OCI-LY7 (cell line): ENCODE data around the gene GLT8D2. TPM values are rescaled to one million over a fixed set of nuclear protein-coding genes. Genes with fewer than 3 reads are reported as not detected.

Source experiments
- BruUV-seq: library from RNA; stranded (reverse); fragments of 400-500 nt; replicated peaks from 2 replicates; lab custom pipeline; 2021; lab: Mats Ljungman, UMichigan
- CTCF ChIA-PET: fragments of 300-600 bp; sonication (Branson Sonifier 250); formaldehyde crosslinking; loops from one replicate; lab custom pipeline; 2022; ENCODE audit warnings: antibody characterized with exemption; ENCODE audit not compliant: unreplicated experiment; lab: Charles Lee
- POLR2A ChIA-PET: fragments of 300-600 bp; sonication (Branson Sonifier 250); formaldehyde crosslinking; loops from one replicate; lab custom pipeline; 2022; ENCODE audit warnings: antibody characterized with exemption; lab: Charles Lee
- DNase-seq: peaks from one replicate; pipeline ENCODE4 v3.0.0-alpha.2; 2015; ENCODE audit warnings: low spot score
- H2AFZ ChIP-seq: fragments of 200-600 bp; sonication (generic), shearing (Covaris generic); 2 replicates; pipeline ENCODE4 v1.6.1; 2014; ENCODE audit warnings: mild to moderate bottlenecking, antibody characterized with exemption, low read length, moderate library complexity
- H3K27ac ChIP-seq: fragments of 200-600 bp; sonication (generic); 2 replicates; pipeline ENCODE4 v1.5.1; 2014; ENCODE audit warnings: mixed run types, low read depth, mild to moderate bottlenecking, moderate library complexity, low read length, inconsistent platforms; ENCODE audit not compliant: poor library complexity, severe bottlenecking
- H3K36me3 ChIP-seq: fragments of 200-600 bp; sonication (generic); 2 replicates; pipeline ENCODE4 v1.6.1; 2014; ENCODE audit warnings: mild to moderate bottlenecking, antibody characterized with exemption, low read length, moderate library complexity, mixed read lengths; ENCODE audit not compliant: insufficient read depth
- H3K4me1 ChIP-seq: fragments of 200-600 bp; sonication (generic); 2 replicates; pipeline ENCODE4 v1.5.1; 2014; ENCODE audit warnings: mild to moderate bottlenecking, low read length; ENCODE audit not compliant: insufficient read depth, poor library complexity, severe bottlenecking
- H3K4me2 ChIP-seq: fragments of 200-600 bp; sonication (generic); 2 replicates; pipeline ENCODE4 v1.6.1; 2014; ENCODE audit warnings: mild to moderate bottlenecking, low read length
- H3K4me3 ChIP-seq: fragments of 200-600 bp; sonication (generic); 2 replicates; pipeline ENCODE4 v1.5.1; 2014; ENCODE audit warnings: mild to moderate bottlenecking, low read depth, low read length; ENCODE audit not compliant: poor library complexity, severe bottlenecking
- H3K79me2 ChIP-seq: fragments of 200-600 bp; sonication (generic); 2 replicates; pipeline ENCODE4 v1.6.1; 2016; ENCODE audit warnings: low read depth, mild to moderate bottlenecking, low read length, moderate library complexity, mixed read lengths; ENCODE audit not compliant: insufficient read depth
- H3K9me2 ChIP-seq: fragments of 200-600 bp; sonication (generic); 2 replicates; pipeline ENCODE4 v1.6.1; 2016; ENCODE audit warnings: mild to moderate bottlenecking, low read length, mixed read lengths; ENCODE audit not compliant: insufficient read depth
- H3K9me3 ChIP-seq: fragments of 200-600 bp; sonication (generic); 2 replicates; pipeline ENCODE4 v1.6.1; 2014; ENCODE audit warnings: mild to moderate bottlenecking, mixed run types, low read length, mixed read lengths
- H4K20me1 ChIP-seq: fragments of 200-600 bp; sonication (generic); 2 replicates; pipeline ENCODE4 v1.6.1; 2014; ENCODE audit warnings: mild to moderate bottlenecking, antibody characterized with exemption, low read length, moderate library complexity, mixed read lengths; ENCODE audit not compliant: insufficient read depth
- EZH2phosphoT487 ChIP-seq: fragments of 200-600 bp; sonication (generic); IDR thresholded peaks from 2 replicates; pipeline ENCODE4 v1.6.1; 2018; ENCODE audit warnings: low read depth, borderline replicate concordance, mild to moderate bottlenecking, mixed run types, antibody characterized with exemption, low read length, moderate library complexity, mixed read lengths
- intact Hi-C: fragments of 100-400 bp; cut with micrococcal nuclease; formaldehyde crosslinking; loops from one replicate; pipeline ENCODE4 v1.10.0; 2022; ENCODE audit not compliant: unreplicated experiment
- total RNA-seq, 2 experiments: library from RNA; depleted of rRNA in 1 of 2; stranded (reverse); fragments of >200 nt in 1 of 2; shearing (Covaris generic) in 1 of 2; gene quantifications; 2 replicates each; pipeline ENCODE4 v1.2.3, GENCODE V29; 2014 to 2022
- TF ChIP-seq, protein P1 (sequence below): fragments of 200-600 bp; sonication (generic); conservative IDR thresholded peaks from 2 replicates; pipeline ENCODE4 v1.5.1; 2014; ENCODE audit warnings: mild to moderate bottlenecking, antibody characterized with exemption, low read length, moderate library complexity, mixed read lengths

Gene GLT8D2
- total RNA-seq, 2 experiments from 2014 or later, result not detected

DNA sequence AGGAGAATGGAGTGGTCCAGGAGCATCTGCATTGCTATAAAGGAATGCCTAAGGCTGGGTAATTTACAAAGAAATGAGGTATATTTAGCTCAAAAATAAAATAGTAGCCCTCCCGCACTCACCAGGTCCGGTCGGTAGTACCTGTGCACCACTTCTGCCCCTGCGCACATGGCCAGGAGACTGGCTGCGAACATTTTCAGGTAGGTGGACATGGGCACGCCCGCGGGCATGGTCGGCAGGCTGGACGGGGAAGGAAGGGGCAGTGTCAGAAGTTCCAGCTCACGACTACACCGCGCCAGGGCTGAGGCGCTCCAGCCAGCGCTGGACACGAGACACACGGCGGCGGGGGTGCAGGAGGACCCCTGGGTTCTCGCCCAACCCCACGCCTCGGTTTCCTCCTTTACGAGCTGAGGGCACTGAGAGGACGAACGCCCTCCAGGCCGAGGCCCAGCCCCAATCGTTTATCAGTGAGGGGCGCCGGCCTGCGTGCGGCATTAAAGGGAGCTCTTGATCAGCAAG lies 93.4 kb downstream of the GLT8D2 start:
- intact Hi-C loops, result loop anchor here (1.0 to 5.0 kb wide), 4 partner anchors 9 to 181 kb away; partner anchors contain the start of genes NFYB and TDG
- Histone ChIP-seq H3K79me2 (peaks cover 35% of the 10 kb centered on the region), H2AFZ (peak overlapping the region; percentile 87), H3K36me3 (peaks cover 32% of the 10 kb centered on the region), H4K20me1 (no peaks in the 10 kb centered on the region), H3K9me2 (no peaks in the 10 kb centered on the region), H3K27ac (peak overlapping the region; percentile 76), H3K9me3 (no peaks in the 10 kb centered on the region), H3K4me1 (peaks cover 12% of the 10 kb centered on the region), H3K4me2 (peak overlapping the region; percentile 79), H3K4me3 (peak overlapping the region; percentile 86)
- TF ChIP-seq EZH2phosphoT487, result no peak
- TF ChIP-seq, protein P1, sequence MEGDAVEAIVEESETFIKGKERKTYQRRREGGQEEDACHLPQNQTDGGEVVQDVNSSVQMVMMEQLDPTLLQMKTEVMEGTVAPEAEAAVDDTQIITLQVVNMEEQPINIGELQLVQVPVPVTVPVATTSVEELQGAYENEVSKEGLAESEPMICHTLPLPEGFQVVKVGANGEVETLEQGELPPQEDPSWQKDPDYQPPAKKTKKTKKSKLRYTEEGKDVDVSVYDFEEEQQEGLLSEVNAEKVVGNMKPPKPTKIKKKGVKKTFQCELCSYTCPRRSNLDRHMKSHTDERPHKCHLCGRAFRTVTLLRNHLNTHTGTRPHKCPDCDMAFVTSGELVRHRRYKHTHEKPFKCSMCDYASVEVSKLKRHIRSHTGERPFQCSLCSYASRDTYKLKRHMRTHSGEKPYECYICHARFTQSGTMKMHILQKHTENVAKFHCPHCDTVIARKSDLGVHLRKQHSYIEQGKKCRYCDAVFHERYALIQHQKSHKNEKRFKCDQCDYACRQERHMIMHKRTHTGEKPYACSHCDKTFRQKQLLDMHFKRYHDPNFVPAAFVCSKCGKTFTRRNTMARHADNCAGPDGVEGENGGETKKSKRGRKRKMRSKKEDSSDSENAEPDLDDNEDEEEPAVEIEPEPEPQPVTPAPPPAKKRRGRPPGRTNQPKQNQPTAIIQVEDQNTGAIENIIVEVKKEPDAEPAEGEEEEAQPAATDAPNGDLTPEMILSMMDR, result no peak
- CTCF ChIA-PET, result interaction anchor here (0.6 to 1.4 kb wide), 3 partner anchors 9 to 116 kb away, joined by 3 to 5 read pairs (median 4); partner anchors contain the start of genes NT5DC3 and TDG
- DNase-seq, result no peak
- POLR2A ChIA-PET, result interaction anchor here (0.6 to 4.6 kb wide), 11 partner anchors 8 to 624 kb away, joined by 3 to 52 read pairs (median 3); partner anchors contain the start of genes HSP90B1 and TDG
- BruUV-seq, result no TSS peak

DNA sequence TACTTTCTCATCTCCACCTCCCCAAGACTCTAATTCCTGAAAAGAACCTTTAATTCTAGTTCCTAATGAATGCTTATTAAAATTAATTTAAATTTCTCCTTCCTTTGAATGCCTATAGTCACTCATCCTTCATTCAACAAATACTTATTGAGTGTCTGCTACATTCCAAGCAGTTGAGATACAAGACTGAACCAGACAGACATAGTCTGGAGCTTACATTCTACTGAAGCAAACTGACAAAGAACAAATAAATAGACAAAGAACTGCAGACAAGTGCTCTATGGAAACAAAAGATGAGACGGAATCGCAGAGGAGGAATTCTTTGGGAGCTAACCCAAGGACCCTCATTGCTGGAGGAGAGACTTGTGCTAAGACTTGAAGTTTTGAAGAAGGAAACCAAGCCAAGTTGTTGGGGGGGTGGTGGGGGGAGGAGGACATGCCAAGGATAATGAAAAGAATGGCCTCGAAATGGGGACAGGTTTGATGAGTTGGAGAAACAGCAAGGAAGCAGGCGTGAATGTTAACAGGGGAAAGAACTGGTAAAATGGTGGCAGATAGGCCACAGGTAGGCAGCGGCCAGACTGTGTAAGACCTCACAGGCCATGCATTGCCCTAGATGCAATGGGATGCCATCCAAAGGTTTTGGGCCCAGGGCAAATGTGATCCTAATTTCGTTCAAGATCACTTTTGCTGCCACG lies 94.0 kb downstream of the GLT8D2 start:
- intact Hi-C loops, result loop anchor here (2.0 to 5.0 kb wide), 2 partner anchors 71 to 181 kb away; partner anchors contain the start of gene NFYB
- H3K9me2 ChIP-seq, result no peaks in the 10 kb centered on the region
- TF ChIP-seq EZH2phosphoT487, result no peak
- TF ChIP-seq, protein P1, result no peak
- DNase-seq, result peak; percentile 40
- peak overlapping the region; percentile 86 for H3K4me3 ChIP-seq
- no peaks in the 10 kb centered on the region for H4K20me1 ChIP-seq
- POLR2A ChIA-PET, result interaction anchor here (1.0 to 4.6 kb wide), 9 partner anchors 7 to 625 kb away, joined by 3 to 52 read pairs (median 4); partner anchors contain the start of genes HSP90B1 and TDG
- peak overlapping the region; percentile 79 for H3K4me2 ChIP-seq
- no peaks in the 10 kb centered on the region for H3K9me3 ChIP-seq
- H3K79me2 ChIP-seq, result peaks cover 35% of the 10 kb centered on the region
- peaks cover 39% of the 10 kb centered on the region for H3K36me3 ChIP-seq
- H3K27ac ChIP-seq, result peak overlapping the region; percentile 76
- TSS peak; percentile 47 for BruUV-seq
- H3K4me1 ChIP-seq, result peaks cover 12% of the 10 kb centered on the region
- CTCF ChIA-PET, result interaction anchor here (0.6 to 1.4 kb wide), 3 partner anchors 10 to 115 kb away, joined by 3 to 5 read pairs (median 4); partner anchors contain the start of genes NT5DC3 and TDG
- peak overlapping the region; percentile 87; the same call in 1 of the 2 replicates for H2AFZ ChIP-seq
